ENCODE data around the gene SEMA5A.

SEMA5A gene

GRCh38 chr5:9196403-9197227 is 349.3 kb downstream of the SEMA5A start:
- TF ChIP-seq CTCF (IDR thresholded peaks at IDR 0.05; ENCODE audit: low read depth, low read length), result no peak
- DNase-seq (ENCODE audit: extremely low read depth, low read depth), result no peak

GRCh38 chr5:9194509-9194908 is 351.4 kb downstream of the SEMA5A start:
- DNase-seq (ENCODE audit: extremely low read depth, low read depth), result peak; percentile 47
- TF ChIP-seq CTCF (IDR thresholded peaks at IDR 0.05; ENCODE audit: low read depth, low read length), result no peak

GRCh38 chr5:9192266-9192665 is 353.6 kb downstream of the SEMA5A start:
- DNase-seq (ENCODE audit: extremely low read depth, low read depth), result no peak
- no peak for TF ChIP-seq CTCF (IDR thresholded peaks at IDR 0.05; ENCODE audit: low read depth, low read length)

GRCh38 chr5:9189681-9190080 is 356.2 kb downstream of the SEMA5A start:
- DNase-seq (ENCODE audit: extremely low read depth, low read depth), result no peak
- no peak for TF ChIP-seq CTCF (IDR thresholded peaks at IDR 0.05; ENCODE audit: low read depth, low read length)

- TF ChIP-seq CTCF (IDR thresholded peaks at IDR 0.05; ENCODE audit: low read depth, low read length), result no peak
- DNase-seq (ENCODE audit: extremely low read depth, low read depth), result no peak
Measured at GRCh38 chr5:9188956-9189355, 356.9 kb downstream of the SEMA5A start.

- no peak for TF ChIP-seq CTCF (IDR thresholded peaks at IDR 0.05; ENCODE audit: low read depth, low read length)
- peak; percentile 41 for DNase-seq (ENCODE audit: extremely low read depth, low read depth)
Measured at GRCh38 chr5:9188131-9188530, 357.7 kb downstream of the SEMA5A start.

- DNase-seq (ENCODE audit: extremely low read depth, low read depth), result no peak
- no peak for TF ChIP-seq CTCF (IDR thresholded peaks at IDR 0.05; ENCODE audit: low read depth, low read length)
Measured at GRCh38 chr5:9187614-9188013, 358.3 kb downstream of the SEMA5A start.

Data from AG09319 (cell line).